ENCODE data around the gene ITM2C.

DNA sequence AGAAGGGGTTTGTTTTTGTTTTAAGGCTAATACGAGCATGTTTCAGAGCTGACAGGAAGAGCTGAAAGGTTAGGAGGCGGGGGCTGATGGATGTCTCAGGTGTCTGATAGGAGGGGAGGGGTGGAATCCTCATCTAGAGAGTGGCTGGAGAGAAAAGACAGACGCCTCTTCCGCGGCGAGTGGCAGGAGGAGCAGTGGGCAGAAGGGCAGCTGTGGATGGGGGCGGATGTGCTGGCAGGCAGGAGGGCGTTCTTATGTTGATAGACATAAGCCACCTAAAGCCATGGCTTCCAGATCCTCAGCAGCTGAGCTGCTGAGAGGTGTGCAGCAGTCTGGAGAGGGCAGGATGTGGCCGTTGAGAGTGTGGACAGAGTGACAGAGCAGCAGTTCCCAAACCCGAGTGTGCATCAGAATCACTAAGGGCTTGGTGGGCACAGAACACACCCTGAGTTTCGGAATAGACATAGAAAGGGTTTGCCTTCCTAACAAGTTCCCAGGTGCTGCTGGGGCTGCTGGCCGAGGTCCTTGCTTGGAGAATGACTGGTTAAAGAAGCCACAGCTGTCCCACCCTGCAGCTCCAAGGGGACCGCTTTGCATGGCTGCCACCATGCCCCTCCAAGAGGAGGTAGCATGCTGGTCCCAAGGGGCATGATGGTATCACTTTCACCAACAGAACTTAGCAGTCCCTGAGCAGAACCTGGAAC lies 3.0 kb upstream of the ITM2C start:
- TF ChIP-seq USF1 (IDR thresholded peaks at IDR 0.05) (no peak), CEBPB (IDR thresholded peaks at IDR 0.05) (no peak), FOXM1 (IDR thresholded peaks at IDR 0.05; ENCODE audit: borderline replicate concordance, low read depth) (no peak), RAD21 (IDR thresholded peaks at IDR 0.05; ENCODE audit: low read depth) (no peak), EGR1 (IDR thresholded peaks at IDR 0.05) (no peak), YY1 (IDR thresholded peaks at IDR 0.05; ENCODE audit: low read depth) (no peak), TEAD4 (IDR thresholded peaks at IDR 0.05) (no peak), MAX (IDR thresholded peaks at IDR 0.05) (no peak), TAF1 (IDR thresholded peaks at IDR 0.05; ENCODE audit: low read depth) (no peak)
- TF ChIP-seq, protein P1, sequence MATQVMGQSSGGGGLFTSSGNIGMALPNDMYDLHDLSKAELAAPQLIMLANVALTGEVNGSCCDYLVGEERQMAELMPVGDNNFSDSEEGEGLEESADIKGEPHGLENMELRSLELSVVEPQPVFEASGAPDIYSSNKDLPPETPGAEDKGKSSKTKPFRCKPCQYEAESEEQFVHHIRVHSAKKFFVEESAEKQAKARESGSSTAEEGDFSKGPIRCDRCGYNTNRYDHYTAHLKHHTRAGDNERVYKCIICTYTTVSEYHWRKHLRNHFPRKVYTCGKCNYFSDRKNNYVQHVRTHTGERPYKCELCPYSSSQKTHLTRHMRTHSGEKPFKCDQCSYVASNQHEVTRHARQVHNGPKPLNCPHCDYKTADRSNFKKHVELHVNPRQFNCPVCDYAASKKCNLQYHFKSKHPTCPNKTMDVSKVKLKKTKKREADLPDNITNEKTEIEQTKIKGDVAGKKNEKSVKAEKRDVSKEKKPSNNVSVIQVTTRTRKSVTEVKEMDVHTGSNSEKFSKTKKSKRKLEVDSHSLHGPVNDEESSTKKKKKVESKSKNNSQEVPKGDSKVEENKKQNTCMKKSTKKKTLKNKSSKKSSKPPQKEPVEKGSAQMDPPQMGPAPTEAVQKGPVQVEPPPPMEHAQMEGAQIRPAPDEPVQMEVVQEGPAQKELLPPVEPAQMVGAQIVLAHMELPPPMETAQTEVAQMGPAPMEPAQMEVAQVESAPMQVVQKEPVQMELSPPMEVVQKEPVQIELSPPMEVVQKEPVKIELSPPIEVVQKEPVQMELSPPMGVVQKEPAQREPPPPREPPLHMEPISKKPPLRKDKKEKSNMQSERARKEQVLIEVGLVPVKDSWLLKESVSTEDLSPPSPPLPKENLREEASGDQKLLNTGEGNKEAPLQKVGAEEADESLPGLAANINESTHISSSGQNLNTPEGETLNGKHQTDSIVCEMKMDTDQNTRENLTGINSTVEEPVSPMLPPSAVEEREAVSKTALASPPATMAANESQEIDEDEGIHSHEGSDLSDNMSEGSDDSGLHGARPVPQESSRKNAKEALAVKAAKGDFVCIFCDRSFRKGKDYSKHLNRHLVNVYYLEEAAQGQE (IDR thresholded peaks at IDR 0.05; ENCODE audit: low read depth): no peak

Data from Ishikawa (cell line).